Omental fat pad (tissue), 4 donors: Measurements from ENCODE around the gene COL26A1. TPM values are rescaled to one million over a fixed set of nuclear protein-coding genes. Genes with fewer than 3 reads are reported as not detected.
A peak's percentile ranks its signal among the peaks of the same experiment; 100 is the strongest.

Experiments
- ATAC-seq: fragments of 150-250 bp; one replicate; pipeline ENCODE4 v1.9.1; 2016; ENCODE audit warnings: mild to moderate bottlenecking, moderate library complexity; ENCODE audit not compliant: low FRiP score
- DNase-seq: peaks from one replicate; pipeline ENCODE4 v3.0.0-alpha.2; 2019; ENCODE audit warnings: low spot score
- total RNA-seq, 4 donors: library from RNA; depleted of rRNA; stranded (reverse); fragments of >200 nt; gene quantifications; one replicate each; pipeline ENCODE4 v1.1.0, GENCODE V29; 2016
- TF ChIP-seq, protein P1 (sequence below), 3 donors: fragments of 450-650 bp; IDR thresholded peaks; one replicate each; pipeline ENCODE4 v1.5.1; 2016 to 2017; ENCODE audit warnings: antibody characterized with exemption in 3 of 3, mild to moderate bottlenecking in 3 of 3, moderate library complexity in 2 of 3

The COL26A1 gene
- total RNA-seq, 4 donors from 2014 or later, result 0.37 TPM; not detected in 3

DNA sequence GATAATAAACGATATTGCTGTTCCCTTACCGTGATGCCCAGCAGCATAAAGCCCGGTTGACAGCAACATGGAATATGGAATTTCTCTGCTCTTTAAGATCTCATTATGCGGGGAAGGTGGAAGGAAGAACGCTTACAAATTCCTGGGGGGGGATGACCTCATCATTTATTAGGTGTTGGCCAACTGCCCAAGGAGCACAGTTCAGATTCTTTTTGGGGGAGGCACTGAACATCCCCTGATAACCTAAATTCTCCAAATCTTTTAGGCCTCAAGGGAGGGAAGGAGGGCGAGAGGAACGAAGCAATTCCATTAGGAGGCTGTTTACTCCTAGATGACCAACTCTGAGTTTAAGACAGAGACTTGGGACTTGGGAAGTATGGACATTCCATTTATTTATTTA, 5.2 kb upstream of the COL26A1 start:
- no peak for DNase-seq
- no peak for ATAC-seq
- TF ChIP-seq, protein P1, sequence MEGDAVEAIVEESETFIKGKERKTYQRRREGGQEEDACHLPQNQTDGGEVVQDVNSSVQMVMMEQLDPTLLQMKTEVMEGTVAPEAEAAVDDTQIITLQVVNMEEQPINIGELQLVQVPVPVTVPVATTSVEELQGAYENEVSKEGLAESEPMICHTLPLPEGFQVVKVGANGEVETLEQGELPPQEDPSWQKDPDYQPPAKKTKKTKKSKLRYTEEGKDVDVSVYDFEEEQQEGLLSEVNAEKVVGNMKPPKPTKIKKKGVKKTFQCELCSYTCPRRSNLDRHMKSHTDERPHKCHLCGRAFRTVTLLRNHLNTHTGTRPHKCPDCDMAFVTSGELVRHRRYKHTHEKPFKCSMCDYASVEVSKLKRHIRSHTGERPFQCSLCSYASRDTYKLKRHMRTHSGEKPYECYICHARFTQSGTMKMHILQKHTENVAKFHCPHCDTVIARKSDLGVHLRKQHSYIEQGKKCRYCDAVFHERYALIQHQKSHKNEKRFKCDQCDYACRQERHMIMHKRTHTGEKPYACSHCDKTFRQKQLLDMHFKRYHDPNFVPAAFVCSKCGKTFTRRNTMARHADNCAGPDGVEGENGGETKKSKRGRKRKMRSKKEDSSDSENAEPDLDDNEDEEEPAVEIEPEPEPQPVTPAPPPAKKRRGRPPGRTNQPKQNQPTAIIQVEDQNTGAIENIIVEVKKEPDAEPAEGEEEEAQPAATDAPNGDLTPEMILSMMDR (IDR thresholded peaks at IDR 0.05), result no peak

DNA sequence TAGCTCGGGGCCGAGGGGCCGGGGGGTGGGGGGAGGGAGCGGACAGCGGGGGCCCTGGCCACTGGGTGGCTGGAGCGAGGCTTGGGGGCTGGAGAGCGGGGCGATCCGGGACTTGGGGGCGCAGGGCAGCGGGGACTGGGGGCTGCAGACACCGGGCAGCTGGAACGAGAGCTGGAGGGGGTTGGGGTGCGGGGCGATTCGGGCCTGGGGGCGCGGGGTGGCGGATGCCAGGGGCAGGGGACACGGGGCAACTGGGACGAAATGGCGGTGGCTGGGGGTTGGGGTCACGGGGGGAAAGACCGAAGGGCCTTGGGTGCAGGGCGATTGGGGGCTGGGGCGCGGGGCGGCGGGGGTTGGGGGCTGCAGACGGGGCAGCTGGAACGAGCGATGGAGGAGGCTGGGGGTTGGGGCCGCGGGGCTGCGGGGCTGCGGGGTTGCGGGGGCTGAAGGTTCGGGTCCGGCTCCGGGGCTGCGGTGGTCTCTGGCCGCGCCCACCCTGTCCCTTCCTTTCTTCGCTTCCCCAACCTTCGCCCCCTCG, 590 bp downstream of the COL26A1 start:
- TF ChIP-seq, protein P1 (IDR thresholded peaks at IDR 0.05), result no peak
- no peak for ATAC-seq
- DNase-seq, result no peak

DNA sequence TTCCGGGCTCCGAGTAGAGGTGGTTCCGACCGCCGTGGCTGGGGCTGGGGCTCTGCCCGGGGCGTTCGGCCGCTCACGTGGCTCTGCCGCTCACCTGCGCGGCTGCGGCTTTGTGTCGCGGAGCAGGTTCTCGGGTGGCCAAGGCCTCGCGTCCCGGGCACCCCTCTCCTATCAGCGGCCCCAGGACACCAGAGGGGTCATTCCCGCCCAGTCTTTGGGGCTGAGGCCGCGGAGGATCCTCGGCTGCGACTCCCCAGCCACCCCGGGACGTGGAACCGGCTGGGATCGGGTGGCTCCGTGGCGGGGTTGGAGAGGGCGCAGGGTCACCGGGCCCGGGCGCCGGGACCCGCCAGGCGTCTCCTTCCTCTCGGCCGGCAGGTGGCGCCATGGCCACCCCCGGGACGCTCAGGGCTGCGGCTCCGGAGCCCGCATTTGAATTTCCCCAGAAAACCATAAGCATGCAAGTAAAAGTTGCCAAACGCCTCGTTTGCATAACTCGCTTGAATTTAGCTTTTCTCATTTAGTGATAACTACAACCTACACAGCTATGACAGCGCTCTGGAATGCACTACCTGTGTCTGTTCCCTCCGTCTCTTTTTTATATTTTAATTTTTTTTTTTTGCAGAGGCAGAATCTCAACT, 1.2 kb downstream of the COL26A1 start:
- peak; percentile 25 for DNase-seq
- TF ChIP-seq, protein P1 (IDR thresholded peaks at IDR 0.05), result peak in 1 of 3 donors; percentile 48
- peak; percentile 81 for ATAC-seq

DNA sequence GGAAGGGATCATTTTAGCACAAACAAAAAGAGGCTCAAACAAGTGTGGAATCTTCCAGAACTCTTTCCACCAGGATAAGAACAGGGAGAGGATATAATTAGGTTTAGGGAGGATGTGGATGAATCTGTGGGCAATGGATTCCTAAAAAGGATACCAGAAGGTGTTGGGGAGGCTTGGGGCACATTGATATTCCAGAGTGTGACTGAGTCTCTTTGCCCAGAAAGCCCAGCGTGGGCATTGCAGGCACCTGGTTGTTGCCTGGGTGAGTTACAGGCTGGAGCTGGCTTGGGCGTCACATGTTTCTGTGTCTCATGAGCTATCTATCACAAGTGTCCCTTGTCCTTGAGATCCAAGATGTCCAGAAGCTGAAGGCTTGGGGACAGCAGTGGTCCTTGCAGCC, 3.3 kb downstream of the COL26A1 start:
- TF ChIP-seq, protein P1 (IDR thresholded peaks at IDR 0.05), result no peak
- ATAC-seq (no peak), DNase-seq (no peak)

DNA sequence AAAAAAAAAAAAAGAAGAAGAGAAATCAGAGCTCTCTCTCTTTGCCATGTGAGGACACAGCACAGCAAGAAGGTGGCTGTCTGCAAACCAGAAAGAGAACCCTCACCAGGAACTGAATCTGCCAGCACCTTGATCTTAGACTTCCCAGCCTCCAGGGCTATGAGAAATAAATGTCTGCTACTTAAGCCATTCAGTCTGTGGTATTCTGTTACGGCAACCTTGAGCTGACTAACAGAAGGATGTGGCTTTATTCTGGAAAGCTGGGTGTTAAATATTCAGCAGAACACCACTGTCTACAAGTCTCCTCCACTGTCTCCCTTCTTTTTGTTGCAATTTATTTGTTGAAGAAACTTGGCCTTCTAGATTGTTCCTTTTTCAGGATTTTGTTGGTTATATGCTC, 5.0 kb downstream of the COL26A1 start:
- no peak for DNase-seq
- TF ChIP-seq, protein P1 (IDR thresholded peaks at IDR 0.05), result no peak
- no peak for ATAC-seq

DNA sequence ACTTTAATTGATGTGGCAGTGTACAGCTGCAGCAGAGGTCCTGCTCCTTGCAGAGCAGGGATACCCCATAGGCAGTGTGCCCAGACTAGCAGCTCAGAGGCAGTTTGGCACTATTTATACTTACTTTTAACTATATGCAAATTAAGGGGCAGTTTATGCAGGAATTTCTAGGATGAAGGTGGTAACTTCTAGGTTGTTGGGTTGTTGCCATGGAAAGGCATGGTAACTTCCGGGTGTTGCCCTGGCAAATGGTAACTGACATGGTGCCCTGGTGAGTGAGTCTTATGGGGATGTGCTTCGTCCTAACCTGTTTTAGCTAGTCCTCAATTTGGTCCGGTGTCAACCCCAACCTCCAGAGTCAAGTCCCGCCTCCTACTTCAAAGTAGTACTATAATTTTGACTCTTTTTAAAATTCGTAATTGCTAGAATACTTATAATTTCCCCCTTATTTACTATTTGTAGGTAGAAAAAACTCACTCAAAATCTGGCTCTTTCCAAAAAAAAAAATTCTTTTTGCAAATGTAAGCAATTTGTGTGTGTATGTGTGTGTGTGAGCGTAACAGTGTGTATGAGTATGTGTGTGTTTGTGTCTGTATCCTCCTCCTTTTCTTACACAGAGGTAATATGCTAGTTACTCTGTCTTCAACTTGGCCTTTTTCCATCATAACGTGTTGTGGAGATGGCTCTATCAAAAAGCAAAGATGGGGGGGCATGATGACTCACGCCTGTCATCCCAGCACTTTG, 5.9 kb downstream of the COL26A1 start:
- TF ChIP-seq, protein P1 (IDR thresholded peaks at IDR 0.05), result no peak
- DNase-seq, result no peak
- ATAC-seq, result no peak
